ENCODE results near the gene UNC5CL. TPM values are rescaled to one million over a fixed set of nuclear protein-coding genes. Genes with fewer than 3 reads are reported as not detected.

The UNC5CL gene
- total RNA-seq, 1 donor from 2014 or later, result 2.2 TPM

- TF ChIP-seq CTCF (conservative IDR thresholded peaks at IDR 0.05; ENCODE audit: low read depth, low read length), result no peak
- H3K4me3 ChIP-seq (ENCODE audit: low read depth, low read length), result no peak overlapping the region
- DNase-seq (ENCODE audit: low read depth), result no peak
Observed at GRCh38 chr6:41054511-41054910, 15.5 kb upstream of the UNC5CL start.

GRCh38 chr6:41053041-41053440 is 14.0 kb upstream of the UNC5CL start, which contains the start of gene APOBEC2:
APOBEC2 (plus strand) TSS chr6:41053202; CDS start chr6:41053348, 146 bp downstream.
- no peak for TF ChIP-seq CTCF (conservative IDR thresholded peaks at IDR 0.05; ENCODE audit: low read depth, low read length)
- no peak within 1 kb of the TSS for H3K4me3 ChIP-seq (ENCODE audit: low read depth, low read length)

GRCh38 chr6:41051873-41052272 is 12.9 kb upstream of the UNC5CL start:
- DNase-seq (ENCODE audit: low read depth), result no peak
- H3K4me3 ChIP-seq (ENCODE audit: low read depth, low read length), result no peak overlapping the region
- no peak for TF ChIP-seq CTCF (conservative IDR thresholded peaks at IDR 0.05; ENCODE audit: low read depth, low read length)

More at GRCh38 chr6:41053041-41053440, 14.0 kb upstream of the UNC5CL start, which contains the start of gene APOBEC2:
- DNase-seq (ENCODE audit: low read depth), result no peak

GRCh38 chr6:41050536-41050935 is 11.5 kb upstream of the UNC5CL start:
- no peak for DNase-seq (ENCODE audit: low read depth)
- no peak for TF ChIP-seq CTCF (conservative IDR thresholded peaks at IDR 0.05; ENCODE audit: low read depth, low read length)
- H3K4me3 ChIP-seq (ENCODE audit: low read depth, low read length), result no peak overlapping the region

GRCh38 chr6:41049955-41050354 is 10.9 kb upstream of the UNC5CL start:
- TF ChIP-seq CTCF (conservative IDR thresholded peaks at IDR 0.05; ENCODE audit: low read depth, low read length), result no peak
- no peak overlapping the region for H3K4me3 ChIP-seq (ENCODE audit: low read depth, low read length)
- DNase-seq (ENCODE audit: low read depth), result no peak

GRCh38 chr6:41049521-41049920 is 10.5 kb upstream of the UNC5CL start:
- TF ChIP-seq CTCF (conservative IDR thresholded peaks at IDR 0.05; ENCODE audit: low read depth, low read length), result no peak
- DNase-seq (ENCODE audit: low read depth), result no peak
- H3K4me3 ChIP-seq (ENCODE audit: low read depth, low read length), result no peak overlapping the region

Data from epithelial cell of proximal tubule (primary cell).